Measurements from ENCODE around the gene SCTR. TPM values are rescaled to one million over a fixed set of nuclear protein-coding genes. Genes with fewer than 3 reads are reported as not detected.

Gene SCTR
- total and polyA plus RNA-seq, 12 donors = 0.33 to 8.3 (median 0.46) TPM; not detected in 5

DNA sequence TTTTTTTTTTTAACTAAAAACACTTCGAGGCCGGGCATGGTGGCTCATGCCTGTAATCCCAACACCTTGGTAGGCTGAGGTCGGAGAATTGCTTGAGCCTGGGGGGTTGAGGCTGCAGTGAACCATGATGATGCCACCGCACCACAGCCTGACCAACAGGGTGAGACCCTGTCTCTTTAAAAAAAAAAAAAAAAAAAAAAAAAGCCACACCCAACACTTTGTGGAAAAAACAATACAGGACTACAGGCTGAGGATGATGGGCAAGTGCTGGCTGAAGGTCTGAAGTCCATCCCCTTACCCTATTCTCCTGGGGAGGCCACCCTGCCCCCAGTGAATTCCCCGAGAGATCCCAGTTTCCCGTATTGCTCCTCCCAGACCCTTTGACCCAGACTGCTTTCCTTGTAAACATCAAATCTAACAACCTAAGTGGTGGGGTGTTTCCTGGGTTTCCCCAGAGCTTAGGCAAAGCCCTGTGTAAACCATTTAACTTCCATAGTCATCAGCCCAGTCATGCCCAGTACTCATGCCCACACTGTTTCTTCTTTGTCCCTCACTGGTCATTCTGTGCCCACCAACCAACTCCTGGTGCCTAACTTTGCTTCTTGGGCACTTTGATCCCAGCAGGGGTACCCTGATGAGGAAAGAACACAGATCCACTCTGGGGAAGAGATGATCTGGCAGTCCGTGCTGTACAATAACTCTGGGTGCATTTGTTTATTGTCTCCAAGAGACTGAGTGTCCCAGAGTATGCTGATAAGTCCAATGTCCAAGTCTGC is 98.5 kb downstream of the SCTR start:
- WGBS, 4 donors = 81 to 91% (median 88%) methylated on average over 7 of the region's 7 CpGs
- peak overlapping the region in 1 of 5 donors; percentile 18 for H3K27ac ChIP-seq
- no peak for TF ChIP-seq POLR2A (IDR thresholded peaks at IDR 0.05)
- TF ChIP-seq, protein P1, sequence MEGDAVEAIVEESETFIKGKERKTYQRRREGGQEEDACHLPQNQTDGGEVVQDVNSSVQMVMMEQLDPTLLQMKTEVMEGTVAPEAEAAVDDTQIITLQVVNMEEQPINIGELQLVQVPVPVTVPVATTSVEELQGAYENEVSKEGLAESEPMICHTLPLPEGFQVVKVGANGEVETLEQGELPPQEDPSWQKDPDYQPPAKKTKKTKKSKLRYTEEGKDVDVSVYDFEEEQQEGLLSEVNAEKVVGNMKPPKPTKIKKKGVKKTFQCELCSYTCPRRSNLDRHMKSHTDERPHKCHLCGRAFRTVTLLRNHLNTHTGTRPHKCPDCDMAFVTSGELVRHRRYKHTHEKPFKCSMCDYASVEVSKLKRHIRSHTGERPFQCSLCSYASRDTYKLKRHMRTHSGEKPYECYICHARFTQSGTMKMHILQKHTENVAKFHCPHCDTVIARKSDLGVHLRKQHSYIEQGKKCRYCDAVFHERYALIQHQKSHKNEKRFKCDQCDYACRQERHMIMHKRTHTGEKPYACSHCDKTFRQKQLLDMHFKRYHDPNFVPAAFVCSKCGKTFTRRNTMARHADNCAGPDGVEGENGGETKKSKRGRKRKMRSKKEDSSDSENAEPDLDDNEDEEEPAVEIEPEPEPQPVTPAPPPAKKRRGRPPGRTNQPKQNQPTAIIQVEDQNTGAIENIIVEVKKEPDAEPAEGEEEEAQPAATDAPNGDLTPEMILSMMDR (IDR thresholded peaks at IDR 0.05) = no peak
- no peaks in the 10 kb centered on the region for H3K9me3 ChIP-seq (replicated peaks in 1 of 3)
- peak in 1 of 7 donors; percentile 35 for DNase-seq
- H3K36me3 ChIP-seq (replicated peaks in 1 of 2) = no peaks in the 10 kb centered on the region
- no peaks in the 10 kb centered on the region for H3K27me3 ChIP-seq
- no peak overlapping the region for H3K4me3 ChIP-seq
- intact Hi-C loops (cut with DNase I) = no loop called here
- H3K4me1 ChIP-seq (replicated peaks in 1 of 2) = peaks cover 19 to 49% of the 10 kb centered on the region in 2 donors

DNA sequence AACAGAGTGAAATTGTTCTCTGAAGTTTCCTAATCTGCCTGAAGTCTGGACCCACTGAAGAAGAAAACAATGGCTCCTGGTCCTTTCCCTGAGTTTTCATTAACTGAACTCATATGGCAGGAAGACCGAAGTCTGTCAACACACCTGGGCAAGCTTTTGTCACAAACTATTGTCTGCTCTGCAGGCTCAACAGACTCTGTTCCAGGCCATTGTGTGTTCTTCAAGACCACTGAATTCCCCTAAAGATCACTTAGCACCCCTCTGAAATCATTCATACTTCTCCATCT is 99.2 kb downstream of the SCTR start:
- Histone ChIP-seq H3K4me1 (replicated peaks in 1 of 2) (peaks cover 19 to 42% of the 10 kb centered on the region in 2 donors), H3K9me3 (replicated peaks in 1 of 3) (no peaks in the 10 kb centered on the region), H3K27ac (no peak overlapping the region), H3K4me3 (no peak overlapping the region), H3K27me3 (no peaks in the 10 kb centered on the region), H3K36me3 (replicated peaks in 1 of 2) (no peaks in the 10 kb centered on the region)
- peak in 1 of 7 donors; percentile 38 for DNase-seq
- TF ChIP-seq, protein P1 (IDR thresholded peaks at IDR 0.05) = no peak
- no peak for TF ChIP-seq POLR2A (IDR thresholded peaks at IDR 0.05)
- WGBS, 4 donors = 95 to 100% (median 100%) methylated on average over 1 of the region's 1 CpG
- intact Hi-C loops (cut with DNase I) = no loop called here

DNA sequence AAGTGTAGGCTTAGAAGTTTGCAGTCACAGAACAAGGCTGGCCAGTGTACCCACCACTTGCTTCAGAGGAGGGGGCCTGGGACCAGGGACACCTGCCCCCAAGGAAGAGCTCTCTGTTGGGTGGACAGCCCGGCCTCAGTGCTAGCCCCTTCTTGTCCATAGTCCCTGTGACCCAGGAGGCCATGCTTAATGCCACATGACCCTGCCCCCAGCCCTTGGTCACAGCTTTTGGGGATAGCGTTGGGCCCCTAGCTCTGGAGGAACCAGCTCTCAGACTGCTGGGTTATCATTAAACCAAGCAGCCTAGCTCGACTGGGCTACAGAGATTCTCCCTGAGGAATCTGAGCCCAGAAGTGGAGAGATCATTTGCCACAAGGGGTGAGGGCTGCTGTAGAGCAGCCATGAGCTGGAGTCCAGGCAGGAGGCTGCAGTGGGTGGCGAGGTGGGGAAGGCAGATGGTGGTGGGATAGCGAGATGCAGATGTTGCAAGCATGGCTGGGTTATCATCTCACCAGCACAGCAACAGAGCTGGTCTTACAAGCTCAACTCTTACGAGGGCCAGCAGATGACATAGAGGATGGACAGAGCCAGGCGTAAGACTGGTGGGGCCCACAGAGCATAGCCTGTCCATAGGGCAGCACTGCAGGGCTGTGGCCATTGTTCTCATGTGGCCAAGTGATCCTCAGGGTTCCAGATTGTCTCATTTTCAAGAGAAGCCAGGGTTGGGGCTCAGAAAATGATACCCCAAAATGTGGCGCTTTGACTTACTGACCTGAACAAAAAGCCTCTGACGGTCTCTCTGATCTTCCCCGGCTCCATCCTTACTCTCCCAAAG is 99.8 kb downstream of the SCTR start:
- no peaks in the 10 kb centered on the region for H3K9me3 ChIP-seq (replicated peaks in 1 of 3)
- no peaks in the 10 kb centered on the region for H3K36me3 ChIP-seq (replicated peaks in 1 of 2)
- 89 to 96% (median 94%) methylated on average over 10 of the region's 10 CpGs for WGBS, 4 donors
- peaks cover 19 to 38% of the 10 kb centered on the region in 2 donors for H3K4me1 ChIP-seq (replicated peaks in 1 of 2)
- no peak overlapping the region for H3K4me3 ChIP-seq
- H3K27me3 ChIP-seq = no peaks in the 10 kb centered on the region
- no peak for TF ChIP-seq POLR2A (IDR thresholded peaks at IDR 0.05)
- TF ChIP-seq, protein P1 (IDR thresholded peaks at IDR 0.05) = no peak
- intact Hi-C loops (cut with DNase I) = no loop called here
- peak in 1 of 7 donors; percentile 35 for DNase-seq
- H3K27ac ChIP-seq = no peak overlapping the region

DNA sequence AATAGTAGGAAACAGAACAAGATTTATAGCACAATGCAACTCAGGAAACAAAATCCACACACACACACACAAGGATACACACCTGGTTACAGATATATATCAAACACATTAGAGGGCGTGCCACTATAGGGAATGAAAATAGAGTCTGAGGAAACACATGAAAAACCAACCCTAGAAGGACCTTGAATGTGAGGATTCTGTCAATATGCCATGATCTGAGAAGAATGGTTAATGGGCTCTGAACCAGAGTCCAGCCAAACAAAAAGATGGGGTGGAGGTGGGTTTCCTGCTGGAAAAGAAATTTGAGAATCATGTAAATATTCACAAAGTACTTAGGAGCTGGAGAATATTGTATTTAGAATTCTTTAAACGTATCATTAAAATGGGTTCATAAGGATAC is 100.5 kb downstream of the SCTR start:
- TF ChIP-seq, protein P1 (IDR thresholded peaks at IDR 0.05) = no peak
- TF ChIP-seq POLR2A (IDR thresholded peaks at IDR 0.05) = no peak
- Histone ChIP-seq H3K9me3 (replicated peaks in 1 of 3) (no peaks in the 10 kb centered on the region), H3K27me3 (no peaks in the 10 kb centered on the region), H3K4me1 (replicated peaks in 1 of 2) (peaks cover 20 to 31% of the 10 kb centered on the region in 2 donors), H3K4me3 (no peak overlapping the region), H3K36me3 (replicated peaks in 1 of 2) (no peaks in the 10 kb centered on the region), H3K27ac (no peak overlapping the region)
- 81 to 94% (median 88%) methylated on average over 2 of the region's 2 CpGs for WGBS, 4 donors
- intact Hi-C loops (cut with DNase I) = no loop called here
- no peak for DNase-seq

Data from adrenal gland (tissue), 12 donors.